NCI-H1930 (cell line): ENCODE measurements around the gene RFTN1.
"Not testable (repeated sequence)": the region's sequence is repeated elsewhere in the genome, so short reads cannot be mapped to it uniquely, and the experiment has no call there.

Source experiments
- DNase-seq, 2 experiments: peaks; one replicate each; lab custom pipeline; 2025; lab: John Stamatoyannopoulos, UW

RFTN1 gene

DNA sequence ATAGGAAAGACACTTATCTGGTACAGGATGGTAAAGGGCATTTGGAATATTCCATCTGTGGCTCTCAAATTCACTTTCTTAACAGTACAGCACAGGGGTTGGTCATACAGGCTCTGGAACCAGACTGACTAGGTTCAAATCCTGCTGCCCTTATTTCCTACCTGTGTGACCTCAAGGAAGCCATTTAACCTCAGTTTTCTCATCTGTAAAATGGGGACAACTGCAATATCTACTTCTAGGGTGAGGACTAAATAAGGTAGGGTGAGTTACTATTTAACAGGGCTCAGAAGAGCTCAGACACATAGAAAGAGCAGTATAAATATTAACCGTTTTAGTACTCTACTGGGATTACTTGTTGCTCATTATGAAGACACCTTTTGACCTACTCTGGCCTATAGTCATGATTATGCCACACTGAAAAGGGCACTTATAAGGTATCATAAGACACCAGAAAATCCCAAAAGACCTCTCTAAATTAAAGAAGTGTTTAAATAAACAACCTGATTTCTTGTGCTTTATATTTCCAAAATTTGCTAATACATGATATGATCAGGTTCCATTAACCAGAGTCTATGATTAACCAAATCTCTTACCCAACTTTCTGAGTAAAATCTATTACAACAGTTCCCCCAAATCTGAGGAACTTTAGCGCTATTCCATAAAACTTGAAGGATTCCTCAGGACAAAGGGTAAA lies 6.5 kb downstream of the RFTN1 start:
- no peak for DNase-seq

DNA sequence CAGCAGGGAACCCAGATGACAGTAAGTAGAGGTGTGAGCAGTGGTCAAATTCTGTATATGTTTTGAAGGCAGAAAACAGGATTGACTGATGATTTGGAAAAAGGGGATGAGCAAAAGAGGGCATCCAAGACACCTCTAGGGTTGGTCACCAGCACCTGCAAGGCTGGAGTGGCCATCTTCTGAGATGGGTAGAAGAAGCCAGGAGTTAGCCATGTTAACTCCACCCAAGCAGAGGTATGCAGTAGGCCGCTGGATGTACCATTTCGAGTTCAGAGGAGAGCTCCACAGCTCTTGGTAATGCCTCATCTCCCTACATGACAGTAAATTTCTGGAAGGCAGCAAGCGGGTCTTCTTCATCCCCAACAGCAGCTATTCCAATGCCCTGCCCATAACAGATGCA lies 7.0 kb downstream of the RFTN1 start:
- DNase-seq, result no peak

DNA sequence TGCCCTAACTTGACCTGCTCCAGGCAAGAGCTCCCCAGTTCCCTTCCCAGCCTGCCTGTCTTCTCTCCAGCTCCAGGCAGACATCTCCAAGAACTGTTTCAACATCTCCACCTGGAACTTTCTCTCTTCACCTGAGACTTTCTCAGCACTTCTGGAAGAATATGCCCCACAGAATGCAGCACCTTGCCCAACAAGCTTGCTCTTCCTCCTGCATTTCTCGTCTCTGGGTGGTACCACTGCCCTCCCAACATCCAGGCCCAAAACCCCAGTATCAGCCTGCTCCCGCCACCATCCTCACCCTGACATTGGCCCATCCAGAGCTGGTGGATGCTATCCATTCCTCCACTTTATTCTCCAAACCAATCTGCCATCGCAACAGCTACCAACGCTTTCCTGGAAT lies 8.8 kb downstream of the RFTN1 start:
- DNase-seq, result no peak

DNA sequence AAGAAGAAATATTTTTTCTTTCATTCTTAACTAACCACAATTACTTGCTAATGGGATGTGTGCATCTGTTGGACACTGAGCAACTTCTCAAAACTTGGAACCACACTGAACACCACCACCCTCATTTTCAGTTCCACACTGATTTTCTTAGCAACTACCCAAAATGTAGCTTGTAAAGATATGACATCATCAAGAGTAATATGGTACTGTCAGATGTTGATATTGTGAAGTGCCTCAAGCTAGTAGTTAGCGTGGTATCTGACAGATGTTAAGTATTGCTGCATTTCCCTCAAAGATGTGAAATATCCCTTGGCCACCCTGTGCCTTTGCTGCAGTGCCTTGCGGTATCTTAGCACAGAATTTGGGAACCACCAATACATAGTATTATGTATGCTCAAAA lies 9.3 kb downstream of the RFTN1 start:
- no peak for DNase-seq

DNA sequence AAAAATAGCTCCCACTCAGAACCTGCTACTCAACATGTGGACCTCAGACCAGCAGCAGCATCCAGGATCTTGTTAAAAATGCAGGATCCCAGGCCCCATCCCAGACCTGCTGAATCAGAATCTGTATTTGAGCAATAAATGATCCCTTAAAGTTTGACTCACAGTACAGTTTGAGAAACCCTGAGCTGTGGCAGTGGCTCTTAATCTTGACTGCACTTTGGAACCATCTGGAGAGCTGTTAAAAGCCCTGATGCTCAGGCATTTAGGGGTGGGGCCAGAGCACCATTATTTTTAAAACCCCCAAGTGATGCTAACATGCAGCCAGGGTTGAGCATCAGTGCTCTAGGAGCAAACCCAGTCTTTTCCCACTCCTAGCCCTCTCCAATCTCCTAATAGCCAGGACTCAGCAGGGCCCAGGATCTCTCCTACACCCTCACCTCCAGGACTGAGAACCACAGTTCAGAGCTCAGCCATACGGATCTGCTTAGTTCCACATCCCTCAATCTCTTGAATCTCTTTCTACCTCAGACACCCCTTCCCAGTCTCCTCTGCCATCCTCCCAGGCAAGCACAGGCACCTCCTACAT lies 10.2 kb downstream of the RFTN1 start:
- no peak for DNase-seq

DNA sequence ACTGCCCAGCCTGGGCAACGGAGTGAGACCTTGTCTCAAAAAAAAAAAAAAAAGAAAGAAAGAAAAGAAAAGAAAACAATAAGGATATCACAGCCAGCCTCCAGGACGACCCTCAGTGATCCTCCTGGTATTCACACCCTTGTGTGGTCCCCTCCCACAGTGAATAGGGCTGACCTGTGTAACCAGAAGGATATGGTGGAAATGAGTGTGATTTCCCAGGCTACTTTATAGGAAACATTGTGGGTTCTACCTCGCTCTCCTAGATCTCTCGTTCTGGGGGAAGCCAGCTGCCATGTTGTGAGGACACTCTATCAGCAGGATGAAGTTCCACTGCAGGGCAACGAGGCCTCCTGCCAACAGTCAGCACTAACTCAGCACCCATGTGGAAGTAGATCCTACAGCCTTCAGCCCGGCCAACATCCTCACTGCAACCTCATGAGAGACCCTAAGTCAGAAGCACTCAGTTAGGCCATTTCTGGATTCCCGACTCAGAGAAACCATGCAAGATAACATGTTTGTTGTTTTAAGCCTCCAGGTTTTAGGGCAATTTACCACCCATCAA lies 11.1 kb downstream of the RFTN1 start:
- DNase-seq, result no peak

DNA sequence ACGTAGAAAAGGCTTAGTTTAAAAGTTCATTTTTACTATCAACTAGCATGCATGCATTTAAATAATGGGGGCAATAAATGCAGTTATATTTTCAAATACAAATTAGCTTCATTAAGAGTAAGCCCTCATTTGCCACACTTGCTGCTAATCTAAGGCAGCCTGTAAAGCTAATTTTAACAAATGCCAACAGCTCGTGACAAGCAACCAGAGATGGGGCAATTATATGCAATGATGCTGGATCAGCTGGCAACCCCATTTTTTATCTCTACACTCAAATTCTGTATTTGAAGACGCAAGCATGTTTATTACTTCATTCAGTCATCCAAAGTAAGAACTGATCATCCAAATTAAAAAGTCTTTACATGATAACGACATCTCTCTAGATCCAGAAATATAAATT lies 12.1 kb downstream of the RFTN1 start:
- DNase-seq, result no peak

DNA sequence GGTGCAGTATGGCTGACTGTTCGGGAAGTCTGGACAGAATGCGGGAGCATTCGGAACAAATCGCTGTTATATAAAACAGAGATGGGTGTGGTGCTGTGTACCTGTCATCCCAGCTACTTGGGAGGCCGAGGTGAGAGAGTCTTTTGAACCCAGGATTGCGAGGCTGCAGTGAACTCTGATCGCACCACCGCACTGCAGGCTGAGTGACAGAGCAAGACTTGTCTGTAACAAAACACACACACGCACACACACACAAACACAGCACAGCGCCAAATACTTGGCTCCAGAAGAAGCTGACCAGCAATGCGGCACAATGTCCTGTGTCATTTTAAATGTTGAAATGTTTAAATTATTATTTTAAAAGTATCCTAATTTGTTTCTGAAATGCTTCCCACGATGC lies 12.6 kb downstream of the RFTN1 start:
- DNase-seq, result no peak

DNA sequence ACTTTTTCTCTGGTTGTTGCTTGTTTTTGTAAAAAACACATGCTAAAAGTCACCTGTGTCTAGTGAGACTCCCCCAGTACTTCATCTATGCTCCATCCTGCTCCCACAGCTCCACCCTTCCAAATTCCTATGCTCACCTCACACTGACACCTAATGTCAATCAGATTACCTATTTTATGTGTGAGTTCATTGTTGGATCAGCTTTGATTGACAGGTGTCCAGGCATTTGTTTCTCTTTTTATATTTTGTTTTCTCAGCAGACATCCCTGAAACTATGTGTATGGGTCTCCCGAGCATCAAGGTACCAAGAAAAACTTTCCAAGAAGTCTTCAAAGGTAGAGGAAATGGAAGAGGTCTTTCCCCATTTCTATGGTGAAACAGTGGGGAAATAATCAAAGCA lies 13.4 kb downstream of the RFTN1 start:
- no peak for DNase-seq

DNA sequence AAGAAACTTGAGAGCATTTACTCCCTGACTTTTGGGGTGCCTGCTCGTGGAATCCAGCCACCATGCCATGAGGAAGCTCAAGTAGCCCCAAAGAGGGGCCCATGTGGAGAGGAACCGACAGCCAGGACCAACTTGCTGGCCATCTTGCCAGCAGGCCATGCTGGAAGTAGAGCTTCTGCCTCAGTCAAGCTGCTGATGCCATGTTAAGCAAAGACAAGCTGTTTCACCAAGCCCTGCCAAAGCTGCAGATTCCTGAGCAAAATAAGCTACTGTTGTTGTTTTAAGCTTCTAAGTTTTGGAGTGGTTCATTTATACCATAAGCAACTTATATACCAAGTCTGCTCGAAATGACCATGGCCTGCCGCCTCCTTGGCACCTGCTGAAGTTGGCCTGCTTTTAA lies 14.1 kb downstream of the RFTN1 start:
- DNase-seq, result no peak

DNA sequence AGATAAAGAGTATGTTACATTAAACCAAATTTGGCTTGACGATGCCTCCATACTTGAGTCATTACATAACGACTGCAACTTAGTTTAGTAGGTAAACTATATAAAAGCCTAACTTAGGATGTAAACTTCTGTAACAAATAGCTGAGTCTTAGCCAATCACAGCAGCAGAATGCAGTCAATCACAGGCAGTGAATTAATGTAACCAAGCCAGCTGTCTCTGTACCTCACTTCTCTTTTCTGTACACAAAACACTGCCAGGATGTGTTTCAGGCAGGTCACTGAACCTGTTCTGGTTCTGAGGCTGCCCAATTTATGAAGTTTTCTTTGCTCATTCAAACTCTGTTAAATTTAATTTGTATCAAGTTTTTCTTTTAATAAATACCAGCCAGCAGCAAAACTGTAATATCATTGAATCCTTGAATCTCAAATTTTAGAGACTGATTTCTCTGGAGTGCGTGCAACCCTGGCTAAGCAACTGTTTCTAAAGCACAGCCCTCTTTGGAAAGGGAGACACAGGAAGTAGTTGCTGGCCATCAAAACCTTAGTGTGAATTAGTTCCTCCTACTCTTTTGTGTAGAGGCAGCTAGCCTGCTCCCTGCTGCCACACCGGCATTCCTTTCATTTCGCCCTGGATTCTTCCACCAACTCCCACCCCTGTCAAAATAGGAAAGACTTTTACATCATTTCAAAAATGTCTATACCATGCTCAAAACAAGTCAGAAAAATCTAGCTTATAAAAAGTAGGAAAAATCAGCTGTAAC lies 15.2 kb downstream of the RFTN1 start:
- no peak for DNase-seq

DNA sequence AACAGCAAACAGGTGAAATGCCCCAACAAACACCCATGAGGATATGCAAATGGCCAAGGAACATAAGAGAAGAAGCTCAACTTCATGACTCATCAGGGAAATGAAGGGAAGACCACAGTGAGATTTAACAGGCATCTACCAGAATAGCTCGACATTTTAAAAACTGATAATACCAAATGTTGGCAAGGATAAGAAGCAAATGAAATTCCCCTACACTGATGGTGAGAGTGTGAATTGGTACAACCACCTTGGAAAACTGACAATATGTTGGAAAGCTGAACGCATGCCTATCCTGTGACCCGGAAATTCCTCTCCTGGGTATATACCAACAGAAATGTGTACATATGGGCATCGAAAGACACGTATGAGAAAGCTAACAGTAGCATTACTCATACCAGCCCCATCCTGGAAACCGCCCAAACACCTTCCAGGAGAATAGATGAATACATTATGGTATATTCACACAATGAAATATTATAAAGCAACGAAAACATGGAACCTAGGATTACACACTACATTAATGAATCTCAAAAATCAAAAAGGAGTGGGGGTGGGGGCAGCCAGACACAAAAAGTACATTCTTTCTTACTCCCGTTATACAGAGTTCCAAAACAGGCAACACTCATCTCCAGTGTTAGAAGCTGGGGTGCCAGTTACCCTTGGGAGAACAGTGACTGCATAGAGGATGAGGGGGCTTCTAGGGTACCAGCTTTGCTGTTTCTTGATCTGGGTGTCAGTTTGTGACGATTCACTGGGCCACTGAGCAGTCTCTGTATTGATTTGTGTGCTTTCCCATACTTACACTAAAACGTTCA lies 16.9 kb downstream of the RFTN1 start:
- no peak for DNase-seq

DNA sequence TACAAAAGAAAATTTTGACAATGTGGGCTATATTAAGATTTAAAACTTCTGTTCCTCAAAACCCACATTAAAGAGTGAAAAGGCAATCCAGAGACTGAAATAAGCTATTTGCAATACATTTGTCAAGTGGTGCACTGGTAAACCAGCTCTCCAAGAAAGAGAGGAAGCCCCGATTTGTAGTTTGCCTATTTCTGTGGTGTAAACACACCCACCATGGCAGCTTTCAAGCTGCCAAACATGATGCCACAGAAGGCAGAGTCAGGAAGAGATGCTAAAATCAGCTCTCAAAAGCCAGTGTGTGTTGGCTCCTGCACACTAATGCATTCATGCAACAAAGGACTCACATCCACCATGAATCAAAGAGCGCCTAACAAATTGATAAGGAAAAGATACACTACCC lies 17.5 kb downstream of the RFTN1 start:
- no peak for DNase-seq

DNA sequence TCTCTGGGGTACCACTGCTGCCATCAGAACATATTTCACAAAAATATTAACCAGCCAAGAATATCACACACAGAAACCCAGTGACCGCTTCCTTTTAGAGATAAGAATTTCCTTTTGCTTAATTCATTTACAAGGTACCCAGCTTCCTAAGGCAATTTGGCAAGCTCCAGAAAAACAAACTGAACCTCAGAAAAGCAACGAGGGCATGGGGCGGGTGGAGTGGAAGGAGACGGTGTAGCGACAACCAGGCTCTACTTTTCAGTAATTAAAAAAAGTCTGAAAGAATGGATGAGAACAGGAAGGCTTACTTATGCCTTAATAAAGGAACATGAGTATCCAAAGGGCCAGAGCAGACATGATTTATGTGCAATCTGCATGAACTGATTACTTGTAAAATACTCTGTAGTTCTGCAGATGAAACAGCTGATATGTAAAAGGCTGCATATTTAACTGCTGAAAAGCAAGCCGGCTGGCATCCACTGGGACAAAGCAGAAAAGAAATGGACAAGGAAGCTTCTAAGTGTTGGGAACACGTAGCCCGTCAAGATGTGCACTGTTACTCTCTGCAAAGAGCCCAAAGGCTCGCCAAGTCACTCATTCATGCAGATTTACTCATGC lies 18.6 kb downstream of the RFTN1 start:
- DNase-seq, result no peak

DNA sequence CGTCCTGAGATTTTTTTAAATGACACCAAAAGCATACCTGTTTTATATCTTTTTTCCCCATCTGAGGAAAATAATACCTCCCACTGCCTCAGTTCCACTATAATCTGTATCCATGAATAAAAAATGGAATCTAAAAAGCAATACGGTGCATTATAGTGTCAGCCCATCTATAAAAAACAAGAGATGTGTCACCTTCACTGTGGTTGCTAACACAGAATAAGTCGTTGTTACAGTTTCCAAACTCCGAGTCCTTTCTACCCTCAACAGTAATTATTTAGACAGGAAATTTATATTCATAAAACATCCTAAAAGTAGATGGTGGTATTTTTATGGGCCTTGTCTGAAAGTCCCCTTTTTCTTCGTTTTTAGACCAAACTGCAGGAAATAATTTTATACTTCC lies 19.4 kb downstream of the RFTN1 start:
- no peak for DNase-seq

DNA sequence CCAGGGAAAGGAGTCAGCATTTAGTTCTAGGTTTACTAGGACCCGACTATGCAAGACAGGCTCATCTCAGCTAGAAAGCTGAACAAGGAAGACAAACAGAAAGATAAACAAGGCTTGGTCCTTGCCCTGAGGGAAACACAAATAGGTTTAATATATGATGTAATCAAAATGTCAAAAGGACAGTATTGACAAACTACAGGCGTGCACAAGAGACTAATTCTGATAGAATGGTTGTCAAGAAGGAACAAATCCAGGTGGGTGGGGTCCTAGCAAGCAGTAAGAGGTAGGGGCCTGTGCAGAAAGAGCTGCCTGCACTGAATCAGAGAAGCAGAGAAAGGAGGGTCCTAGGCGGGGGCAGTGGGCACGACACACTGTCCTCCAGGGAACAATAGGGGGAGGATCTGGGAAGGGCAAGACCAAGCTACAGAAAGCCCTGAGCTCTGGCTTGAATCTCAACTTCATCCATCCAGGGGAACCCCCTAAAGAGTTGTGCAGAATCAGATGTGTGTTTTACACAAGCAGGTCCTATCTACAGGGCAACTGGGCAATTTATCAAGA lies 23.4 kb downstream of the RFTN1 start:
- peak in 1 of 2 experiments; percentile 12 for DNase-seq

DNA sequence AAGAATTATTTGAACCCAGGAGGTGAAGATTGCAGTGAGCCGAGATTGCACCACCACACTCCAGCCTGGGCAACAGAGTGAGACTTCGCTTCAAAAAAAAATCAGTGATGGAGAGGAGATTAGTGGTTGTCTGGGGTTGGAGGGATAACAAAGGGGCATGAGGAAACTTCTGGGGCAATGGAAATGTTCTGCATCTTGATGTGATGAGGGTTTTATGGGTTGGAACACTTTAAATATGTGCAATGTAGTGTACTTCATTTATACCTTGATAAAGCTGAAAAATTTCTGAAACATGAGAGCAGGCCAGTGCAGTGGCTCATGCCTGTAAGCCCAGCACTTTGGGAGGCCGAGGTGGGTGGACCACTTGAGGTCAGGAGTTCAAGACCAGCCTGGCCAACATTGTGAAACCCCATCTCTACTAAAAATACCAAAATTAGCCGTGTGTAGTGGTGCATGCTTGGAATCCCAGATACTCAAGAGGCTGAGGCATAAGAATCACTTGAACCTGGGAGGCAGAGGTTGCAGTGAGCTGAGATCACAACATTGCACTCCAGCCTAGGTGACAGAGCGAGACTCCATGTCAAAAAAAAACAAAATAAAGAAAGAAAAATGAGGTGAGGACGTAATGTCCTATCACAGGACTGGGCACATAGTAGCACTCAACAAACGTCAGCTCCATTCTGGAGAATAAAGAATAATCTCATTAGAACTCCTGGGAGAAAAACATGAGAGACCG lies 24.0 kb downstream of the RFTN1 start:
- not testable (repeated sequence) for DNase-seq

DNA sequence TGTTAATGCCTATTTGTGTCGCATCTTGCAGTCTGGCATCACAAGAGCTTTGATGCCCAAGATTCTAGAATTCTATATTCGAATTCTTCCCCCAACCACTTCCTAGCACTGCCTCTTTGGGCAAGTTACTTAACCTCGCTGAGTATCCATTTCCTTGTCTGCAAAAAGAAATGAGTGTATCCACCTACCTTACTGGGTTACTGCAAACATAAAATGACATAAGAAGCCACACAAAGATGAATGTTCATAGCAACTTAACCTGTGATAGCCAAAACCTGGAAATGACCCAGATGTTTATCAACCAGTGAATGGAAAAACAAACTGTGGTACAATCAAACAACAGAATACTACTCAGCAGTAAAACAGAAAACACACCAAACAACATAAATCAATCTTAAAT lies 24.9 kb downstream of the RFTN1 start:
- DNase-seq, result no peak

DNA sequence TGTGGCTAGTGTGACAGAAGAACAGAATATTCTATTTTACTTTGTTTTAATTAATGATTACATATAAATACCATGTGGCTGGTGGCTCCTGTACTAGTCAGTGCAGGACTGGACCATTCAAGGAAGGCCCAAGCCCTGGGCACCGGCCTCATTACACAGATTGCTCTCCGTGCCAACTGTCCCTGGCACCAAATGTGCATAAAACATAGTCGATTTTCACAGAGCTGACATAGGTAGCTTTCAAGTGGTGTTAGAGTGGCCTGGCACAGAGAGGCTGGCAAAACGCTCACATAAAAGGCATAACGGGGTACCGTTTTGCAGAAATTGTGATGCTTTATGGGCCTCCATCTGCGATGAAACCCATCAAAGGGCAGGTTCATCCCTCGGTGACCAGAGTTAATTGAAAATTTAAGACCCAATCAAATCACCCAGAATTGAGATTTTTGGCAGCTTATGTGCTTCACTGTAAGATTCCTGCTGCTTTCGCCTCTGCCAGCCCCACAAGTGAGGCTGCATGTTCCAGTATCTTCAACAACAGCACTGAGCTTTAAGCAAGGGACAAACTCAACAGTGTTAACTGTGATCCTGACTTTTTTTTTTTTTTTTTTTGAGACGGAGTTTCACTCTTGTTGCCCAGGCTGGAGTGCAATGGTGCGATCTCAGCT lies 25.9 kb downstream of the RFTN1 start:
- DNase-seq, result no peak

DNA sequence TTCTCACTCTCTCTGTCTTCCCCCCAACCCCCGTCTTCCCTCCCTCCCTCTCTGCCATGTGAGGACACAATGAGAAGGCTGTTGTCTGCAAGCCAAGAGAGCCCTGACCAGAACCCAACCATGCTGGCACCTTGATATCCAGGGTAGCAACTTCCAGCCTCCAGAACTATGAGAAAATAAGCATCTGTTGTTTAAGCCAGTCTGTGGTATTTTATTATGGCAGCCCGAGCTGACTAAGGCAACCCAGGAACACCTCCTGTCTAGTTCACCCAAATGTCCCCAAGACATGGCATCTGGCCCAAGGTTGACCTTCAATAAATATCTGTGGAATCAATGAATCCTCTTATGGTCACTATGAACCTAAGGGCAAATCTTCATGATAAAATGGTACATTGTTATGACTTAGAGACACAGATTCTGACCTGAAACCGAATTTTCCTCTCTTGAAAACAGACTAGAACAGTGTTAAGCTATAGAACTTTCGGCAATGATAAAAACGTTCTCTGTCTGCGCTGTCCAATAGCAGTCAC lies 26.5 kb downstream of the RFTN1 start:
- no peak for DNase-seq
